HG02678 (cell line): ENCODE data around the gene CCDC33.

Source experiments
- ATAC-seq: cut with Tn5 transposase; IDR thresholded peaks from one replicate; pipeline ENCODE4 v1.9.1; 2021; ENCODE audit warnings: mild to moderate bottlenecking, moderate library complexity; ENCODE audit not compliant: unreplicated experiment

The CCDC33 gene

GRCh38 chr15:74311734-74312444 lies 75.8 kb downstream of the CCDC33 start:
- ATAC-seq, result no peak

- ATAC-seq, result no peak
These were observed 76.4 kb downstream of the CCDC33 start for GRCh38 chr15:74312445-74313007.

- no peak for ATAC-seq
These were observed 77.8 kb downstream of the CCDC33 start for GRCh38 chr15:74313889-74314288.

GRCh38 chr15:74314795-74315438 lies 78.8 kb downstream of the CCDC33 start:
- no peak for ATAC-seq

- peak; percentile 55 for ATAC-seq
These were observed 79.5 kb downstream of the CCDC33 start for GRCh38 chr15:74315626-74316025.

- ATAC-seq, result no peak
These were observed 80.0 kb downstream of the CCDC33 start for GRCh38 chr15:74316141-74316540.

GRCh38 chr15:74317820-74318375 lies 81.8 kb downstream of the CCDC33 start:
- ATAC-seq, result no peak

- no peak for ATAC-seq
These were observed 82.4 kb downstream of the CCDC33 start for GRCh38 chr15:74318376-74319137.

- ATAC-seq, result no peak
These were observed 83.0 kb downstream of the CCDC33 start for GRCh38 chr15:74319138-74319460.

- no peak for ATAC-seq
These were observed 83.6 kb downstream of the CCDC33 start for GRCh38 chr15:74319596-74320351.

- no peak for ATAC-seq
These were observed 84.5 kb downstream of the CCDC33 start for GRCh38 chr15:74320352-74321247.

- ATAC-seq, result no peak
These were observed 86.5 kb downstream of the CCDC33 start for GRCh38 chr15:74322558-74323180.

GRCh38 chr15:74324714-74325113 lies 88.6 kb downstream of the CCDC33 start:
- ATAC-seq, result no peak

GRCh38 chr15:74326746-74327145 lies 90.6 kb downstream of the CCDC33 start:
- ATAC-seq, result no peak

GRCh38 chr15:74327756-74328155 lies 91.6 kb downstream of the CCDC33 start:
- ATAC-seq, result no peak

- ATAC-seq, result no peak
These were observed 92.4 kb downstream of the CCDC33 start for GRCh38 chr15:74328331-74329056.

- no peak for ATAC-seq
These were observed 94.8 kb downstream of the CCDC33 start for GRCh38 chr15:74330861-74331408.

GRCh38 chr15:74332011-74332410 lies 95.9 kb downstream of the CCDC33 start:
- no peak for ATAC-seq
